Neural cell (in vitro differentiated cells): ENCODE data around the gene POLK.
"Not testable (repeated sequence)": the region's sequence is repeated elsewhere in the genome, so short reads cannot be mapped to it uniquely, and the experiment has no call there.

ENCODE experiments used
- CTCF ChIP-seq: fragments of 450-650 bp; IDR thresholded peaks from 2 replicates; pipeline ENCODE4 v1.5.1; 2014; ENCODE audit warnings: antibody characterized with exemption, mild to moderate bottlenecking, moderate library complexity; ENCODE audit not compliant: poor library complexity, severe bottlenecking
- EZH2 ChIP-seq: fragments of 200-600, 300-800 bp; shearing (Covaris generic), sonication (generic); IDR thresholded peaks from 2 replicates; pipeline ENCODE4 v1.6.1; 2014; ENCODE audit warnings: antibody characterized with exemption, low read length, borderline replicate concordance, mild to moderate bottlenecking; ENCODE audit not compliant: insufficient read depth, poor library complexity, severe bottlenecking
- POLR2AphosphoS5 ChIP-seq: IDR thresholded peaks from 2 replicates; pipeline ENCODE4 v1.6.1; 2012
- TAF1 ChIP-seq: IDR thresholded peaks from 2 replicates; pipeline ENCODE4 v1.6.1; 2012; ENCODE audit warnings: low read depth
- TF ChIP-seq, protein P1 (sequence below): IDR thresholded peaks from 2 replicates; pipeline ENCODE4 v1.6.1; 2012; ENCODE audit warnings: borderline replicate concordance

GRCh38 chr5:75498875-75499274 lies 12.8 kb upstream of the POLK start:
- TF ChIP-seq, protein P1, sequence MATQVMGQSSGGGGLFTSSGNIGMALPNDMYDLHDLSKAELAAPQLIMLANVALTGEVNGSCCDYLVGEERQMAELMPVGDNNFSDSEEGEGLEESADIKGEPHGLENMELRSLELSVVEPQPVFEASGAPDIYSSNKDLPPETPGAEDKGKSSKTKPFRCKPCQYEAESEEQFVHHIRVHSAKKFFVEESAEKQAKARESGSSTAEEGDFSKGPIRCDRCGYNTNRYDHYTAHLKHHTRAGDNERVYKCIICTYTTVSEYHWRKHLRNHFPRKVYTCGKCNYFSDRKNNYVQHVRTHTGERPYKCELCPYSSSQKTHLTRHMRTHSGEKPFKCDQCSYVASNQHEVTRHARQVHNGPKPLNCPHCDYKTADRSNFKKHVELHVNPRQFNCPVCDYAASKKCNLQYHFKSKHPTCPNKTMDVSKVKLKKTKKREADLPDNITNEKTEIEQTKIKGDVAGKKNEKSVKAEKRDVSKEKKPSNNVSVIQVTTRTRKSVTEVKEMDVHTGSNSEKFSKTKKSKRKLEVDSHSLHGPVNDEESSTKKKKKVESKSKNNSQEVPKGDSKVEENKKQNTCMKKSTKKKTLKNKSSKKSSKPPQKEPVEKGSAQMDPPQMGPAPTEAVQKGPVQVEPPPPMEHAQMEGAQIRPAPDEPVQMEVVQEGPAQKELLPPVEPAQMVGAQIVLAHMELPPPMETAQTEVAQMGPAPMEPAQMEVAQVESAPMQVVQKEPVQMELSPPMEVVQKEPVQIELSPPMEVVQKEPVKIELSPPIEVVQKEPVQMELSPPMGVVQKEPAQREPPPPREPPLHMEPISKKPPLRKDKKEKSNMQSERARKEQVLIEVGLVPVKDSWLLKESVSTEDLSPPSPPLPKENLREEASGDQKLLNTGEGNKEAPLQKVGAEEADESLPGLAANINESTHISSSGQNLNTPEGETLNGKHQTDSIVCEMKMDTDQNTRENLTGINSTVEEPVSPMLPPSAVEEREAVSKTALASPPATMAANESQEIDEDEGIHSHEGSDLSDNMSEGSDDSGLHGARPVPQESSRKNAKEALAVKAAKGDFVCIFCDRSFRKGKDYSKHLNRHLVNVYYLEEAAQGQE = not testable (repeated sequence)
- TF ChIP-seq CTCF, POLR2AphosphoS5, TAF1, EZH2: not testable (repeated sequence)
